ENCODE results near the gene SLC37A1.
"Not testable (repeated sequence)": the region's sequence is repeated elsewhere in the genome, so short reads cannot be mapped to it uniquely, and the experiment has no call there.

SLC37A1 gene

DNA sequence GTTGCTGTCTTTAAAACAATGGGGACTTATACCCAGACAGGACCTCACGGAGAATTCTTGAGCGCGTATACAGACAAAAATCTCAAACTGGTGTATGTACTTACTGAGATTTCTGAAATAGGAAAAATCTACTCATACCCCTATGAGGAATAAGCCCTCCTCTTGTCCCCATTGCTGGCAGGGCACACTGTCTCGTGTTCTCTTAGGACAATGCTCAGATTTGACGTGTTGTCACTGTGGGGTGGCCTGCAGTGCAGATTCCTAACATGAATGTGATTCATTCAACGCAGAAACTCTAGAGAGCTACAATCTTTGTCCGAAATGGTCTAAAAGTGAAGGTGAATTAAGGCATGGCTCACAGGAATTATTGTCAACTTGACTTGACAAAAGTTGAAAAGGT, 108.6 kb downstream of the SLC37A1 start:
- no peak for ATAC-seq

DNA sequence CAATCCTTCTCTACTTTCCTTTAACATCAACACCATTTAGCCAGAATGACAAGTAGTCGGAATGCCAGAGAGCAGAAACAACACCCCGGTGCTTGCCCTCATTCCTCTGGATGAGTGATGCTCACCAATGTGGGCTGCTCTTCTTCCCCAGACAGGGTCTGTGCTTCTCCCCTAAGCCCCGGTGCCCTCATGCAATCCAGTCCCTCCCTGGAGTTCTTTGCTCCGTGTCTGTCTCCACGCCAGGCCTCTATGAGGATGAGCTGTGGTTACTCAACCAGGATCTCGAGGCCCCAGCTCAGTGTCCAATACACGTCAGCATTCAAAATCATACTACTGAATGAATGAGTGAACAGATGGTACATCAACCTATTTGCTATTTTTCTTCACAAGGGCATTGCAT, 110.0 kb downstream of the SLC37A1 start:
- no peak for ATAC-seq

- ATAC-seq, result no peak
These were observed 110.6 kb downstream of the SLC37A1 start for GRCh38 chr21:42624095-42624790.

DNA sequence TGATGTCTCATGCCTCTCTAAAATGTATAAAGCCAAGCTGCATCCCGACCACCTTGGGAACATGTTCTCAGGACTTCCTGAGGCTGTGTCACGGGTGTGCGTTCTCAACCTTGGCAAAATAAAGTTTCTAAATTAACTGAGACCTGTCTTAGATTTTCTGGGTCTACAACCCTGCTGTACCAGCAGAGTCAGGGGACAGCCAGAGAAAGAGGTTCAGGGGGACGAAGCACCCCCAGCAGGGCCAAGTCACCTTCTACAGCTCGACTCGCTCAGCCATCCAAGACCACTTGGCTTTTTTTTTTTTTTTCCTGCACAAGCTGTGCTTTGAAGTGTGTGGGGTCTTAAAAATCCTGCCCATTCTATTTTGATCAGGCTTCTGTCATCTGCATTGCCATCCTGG, 111.3 kb downstream of the SLC37A1 start:
- no peak for ATAC-seq

DNA sequence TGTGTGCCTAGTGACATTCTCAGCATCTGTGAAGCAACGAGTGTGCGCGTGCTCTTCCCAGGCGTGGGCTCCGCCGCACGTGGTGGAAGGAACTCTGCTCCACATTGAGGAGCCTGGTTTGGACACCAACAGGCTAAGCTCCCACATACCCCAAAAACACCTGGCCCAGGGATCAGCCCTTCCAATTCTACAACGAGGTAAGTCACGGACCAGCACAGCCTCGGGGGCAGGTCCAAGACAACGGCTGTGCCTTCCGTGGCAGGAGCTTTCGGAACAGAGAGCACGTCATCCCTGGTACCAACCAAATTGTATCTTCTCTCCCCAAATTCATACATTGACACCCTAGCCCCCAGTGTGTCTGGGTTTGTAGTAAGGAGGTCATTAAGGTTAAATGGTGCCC, 112.5 kb downstream of the SLC37A1 start:
- no peak for ATAC-seq

DNA sequence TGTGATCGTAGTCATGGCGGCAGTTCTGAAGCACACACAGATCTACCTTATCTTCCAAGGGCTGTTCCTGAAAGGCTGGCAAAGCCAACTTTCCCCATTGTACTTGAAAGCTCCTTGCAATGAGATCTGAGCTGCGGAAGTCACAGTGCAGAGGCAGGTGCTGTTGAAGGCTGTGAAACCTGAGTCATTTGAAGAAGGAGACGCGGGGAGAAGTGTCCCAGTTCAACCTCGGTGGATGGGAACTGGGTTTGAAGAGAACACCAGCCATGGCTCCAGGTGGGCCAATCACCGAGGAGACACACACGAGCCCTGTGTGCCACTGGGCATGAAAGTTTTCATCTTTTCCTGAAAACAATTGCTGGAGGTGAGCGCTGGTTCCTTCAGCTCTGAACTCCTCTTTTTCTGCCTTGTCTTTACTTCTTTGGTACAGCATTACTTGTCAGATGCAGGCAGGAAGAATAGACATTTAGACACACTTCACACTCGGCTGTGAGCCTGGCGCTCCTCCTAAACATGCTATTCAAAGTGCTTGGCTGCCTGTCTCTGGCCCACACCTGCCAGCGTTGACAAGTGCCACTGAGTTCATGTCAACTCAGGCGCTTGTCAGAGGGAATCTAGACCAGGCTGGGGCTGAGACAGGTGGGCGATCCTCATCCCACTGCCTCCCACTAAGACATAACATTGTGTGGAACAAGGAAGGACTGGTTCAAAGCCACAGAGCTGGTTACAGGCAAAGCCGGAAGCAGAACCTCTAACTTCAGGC, 114.1 kb downstream of the SLC37A1 start:
- ATAC-seq, result no peak

- not testable (repeated sequence) for ATAC-seq
These were observed 114.9 kb downstream of the SLC37A1 start for GRCh38 chr21:42628466-42629061.

DNA sequence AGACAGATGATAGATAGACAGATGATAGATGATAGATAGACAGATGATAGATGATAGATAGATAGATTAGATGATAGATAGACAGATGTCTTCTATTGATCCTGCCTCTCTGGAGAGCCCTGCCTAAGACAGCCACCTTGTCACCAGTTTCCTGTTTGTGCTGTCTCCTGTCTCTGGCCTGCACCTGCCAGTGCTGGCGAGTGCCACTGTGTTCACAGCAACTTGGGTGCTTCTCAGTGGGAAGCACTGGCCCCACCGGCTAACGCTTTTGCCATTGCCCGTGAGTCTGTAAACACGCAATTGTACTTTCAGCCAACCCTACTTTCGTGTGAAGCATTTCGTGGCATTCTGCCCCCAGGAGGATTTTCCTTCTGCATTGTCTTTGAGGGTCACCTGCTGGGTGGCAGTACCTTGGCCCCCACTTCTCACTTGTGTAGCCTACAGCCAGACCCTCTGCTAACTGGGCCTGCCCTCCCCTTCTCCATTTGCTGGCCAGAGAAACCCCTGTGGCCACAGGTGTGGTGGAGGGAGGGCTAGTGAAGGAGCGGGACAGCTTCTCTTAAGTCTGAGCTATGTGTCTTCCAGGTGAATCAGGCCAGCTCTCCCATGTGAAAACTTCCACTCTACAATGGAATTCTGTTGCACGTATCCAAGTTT, 116.4 kb downstream of the SLC37A1 start:
- no peak for ATAC-seq

DNA sequence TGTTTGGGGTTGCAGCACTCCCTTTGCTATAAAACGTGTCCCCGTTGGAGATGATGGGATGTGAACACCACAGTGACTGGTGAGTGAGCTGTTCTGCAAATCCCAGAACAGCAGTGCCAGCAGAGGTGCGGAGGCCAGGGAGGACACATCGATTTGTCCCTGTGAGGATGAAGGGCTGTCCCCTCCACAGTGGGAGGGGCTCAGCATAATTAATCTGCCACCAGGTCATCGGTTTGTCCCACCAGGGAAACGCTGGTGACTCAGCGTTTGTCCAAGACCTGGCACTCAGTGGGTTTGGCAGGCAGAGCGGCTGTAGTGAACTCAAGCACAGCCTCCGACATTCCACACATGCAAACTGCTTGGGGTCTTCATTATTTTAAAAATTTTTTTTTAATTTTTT, 117.0 kb downstream of the SLC37A1 start:
- ATAC-seq, result no peak

Measured in activated CD4-positive, CD25-positive, alpha-beta regulatory T cell treated with anti-CD3 and anti-CD28 coated beads, Interleukin-2, amount 50 U/mL, for 24 hours (primary cell).